ENCODE data around the gene HEATR3. TPM values are rescaled to one million over a fixed set of nuclear protein-coding genes. Genes with fewer than 3 reads are reported as not detected.

The HEATR3 gene
- total and polyA plus RNA-seq, 2 of the 8 experiments (the other 6 are each of a cell fraction or from before 2014, with no cell fraction given), result 13.0 to 29.2 TPM

DNA sequence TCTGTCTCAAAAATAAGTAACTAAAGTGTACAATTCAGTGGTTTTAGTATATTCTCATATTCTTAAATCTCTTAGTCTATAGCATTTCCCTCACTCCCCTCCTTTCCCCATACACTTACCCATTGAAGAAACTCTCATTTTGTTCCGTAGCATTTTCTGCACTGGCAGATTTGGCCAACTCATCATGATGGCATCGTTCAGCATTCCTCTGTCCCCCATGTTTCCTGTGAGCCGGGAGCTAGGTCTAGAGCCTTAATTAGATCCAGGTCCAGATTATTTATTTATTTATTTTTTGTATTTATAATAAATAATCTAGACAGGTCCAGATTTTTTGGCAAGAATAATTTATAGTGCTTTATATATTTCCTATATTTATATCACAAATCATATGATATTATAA is 31.0 kb downstream of the HEATR3 start:
- Histone ChIP-seq H2BK120ac (replicated peaks; ENCODE audit: low read depth, low read length) (no peak overlapping the region), H3K23me2 (ENCODE audit: low read depth, low read length) (no peaks in the 10 kb centered on the region), H3K4me1 (replicated peaks in 1 of 4; ENCODE audit: control insufficient read depth in 3 of 4, insufficient read depth in 4 of 4, low read length in 3 of 4) (no peaks in the 10 kb centered on the region), H3K4me2 (ENCODE audit: insufficient read depth in 1 of 2, low read depth in 2 of 2, low read length in 2 of 2) (no peak overlapping the region), H2BK15ac (ENCODE audit: low read length) (no peak overlapping the region), H3K56ac (replicated peaks; ENCODE audit: insufficient read length, low read depth, low read length) (no peak overlapping the region), H3K36me3 (ENCODE audit: control insufficient read depth in 2 of 4, insufficient read depth in 4 of 4, low read length in 3 of 4) (peaks cover 0 to 18% (median 9%) of the 10 kb centered on the region in 4 experiments; a peak in 4 of 8 replicates), H2BK12ac (ENCODE audit: low read depth, low read length) (no peak overlapping the region), H2AFZ (ENCODE audit: low read length) (no peak overlapping the region), H3K27me3 (replicated peaks in 1 of 4; ENCODE audit: control insufficient read depth in 3 of 4, extremely low read depth in 1 of 4, insufficient read depth in 3 of 4, low read length in 3 of 4) (no peaks in the 10 kb centered on the region), H3K4me3 (ENCODE audit: extremely low read depth in 1 of 4, insufficient read depth in 2 of 4, low read depth in 3 of 4, low read length in 4 of 4) (no peak overlapping the region), H3K4ac (replicated peaks; ENCODE audit: insufficient read length, low read depth, low read length) (no peak overlapping the region), H3K79me2 (ENCODE audit: control insufficient read depth in 1 of 2, insufficient read depth in 2 of 2, low read length in 2 of 2) (no peaks in the 10 kb centered on the region), H4K8ac (ENCODE audit: extremely low read depth, insufficient read depth, low read length) (no peak overlapping the region), H4K5ac (ENCODE audit: insufficient read length, low read depth, low read length) (no peak overlapping the region), H2AK5ac (ENCODE audit: low read depth, low read length) (no peak overlapping the region), H4K20me1 (replicated peaks in 1 of 2; ENCODE audit: control insufficient read depth in 1 of 2, insufficient read depth in 2 of 2, low read length in 2 of 2) (no peaks in the 10 kb centered on the region), H3K79me1 (ENCODE audit: low read depth, low read length) (no peaks in the 10 kb centered on the region), H3K23ac (ENCODE audit: insufficient read length) (no peak overlapping the region), H3K18ac (ENCODE audit: extremely low read depth, low read length) (no peak overlapping the region), H3K14ac (ENCODE audit: insufficient read length) (no peak overlapping the region), H2BK5ac (ENCODE audit: low read depth, low read length) (no peak overlapping the region), H2BK20ac (ENCODE audit: low read length) (no peak overlapping the region), H3K27ac (ENCODE audit: low read depth, low read length) (no peak overlapping the region), H3K9me3 (ENCODE audit: insufficient read depth in 2 of 2, low read depth in 1 of 2, low read length in 1 of 2) (no peaks in the 10 kb centered on the region), H3K9ac (replicated peaks in 1 of 4; ENCODE audit: extremely low read depth in 1 of 4, low read depth in 3 of 4, low read length in 3 of 4) (no peak overlapping the region), H4K91ac (replicated peaks; ENCODE audit: insufficient read length, low read length) (no peak overlapping the region)
- DNase-seq (ENCODE audit: low read depth in 1 of 2, low spot score in 2 of 2) (no peak), FAIRE-seq (no peak)
- 92% methylated on average over 3 of the region's 3 CpGs; no CpG with 5 or more reads in 1 of the 2 experiments for WGBS, 2 experiments (ENCODE audit: extremely low coverage in 1 of 2, insufficient coverage in 1 of 2, insufficient read length in 1 of 2, insufficient replicate concordance in 2 of 2, low coverage in 1 of 2, low lambda C conversion rate in 2 of 2, missing lambda C conversion rate in 1 of 2)
- ChIA-PET POLR2A (ENCODE audit: partially characterized antibody) (no interaction called here), CTCF (ENCODE audit: partially characterized antibody) (interaction anchor here (0.6 to 0.8 kb wide), 3 partner anchors 26 to 461 kb away, joined by 3 to 4 read pairs (median 3); no protein-coding TSS in a partner anchor)
- TF ChIP-seq PHF8 (conservative IDR thresholded peaks at IDR 0.05; ENCODE audit: low read depth, low read length) (no peak), SP2 (IDR thresholded peaks at IDR 0.05; ENCODE audit: low read length) (no peak), GABPA (IDR thresholded peaks at IDR 0.05; ENCODE audit: borderline replicate concordance, insufficient read depth, low read length) (no peak), CHD1 (IDR thresholded peaks at IDR 0.05; ENCODE audit: low read depth, low read length) (no peak), TCF12 (IDR thresholded peaks at IDR 0.05; ENCODE audit: low read depth, low read length) (no peak), RFX5 (IDR thresholded peaks at IDR 0.05; ENCODE audit: borderline replicate concordance, low read depth, low read length) (no peak), ZNF274 (IDR thresholded peaks at IDR 0.05; ENCODE audit: borderline replicate concordance, extremely low read depth, low read length) (no peak)
